PC-3 (cell line): ENCODE measurements around the gene PRSS8. TPM values are rescaled to one million over a fixed set of nuclear protein-coding genes. Genes with fewer than 3 reads are reported as not detected.

Source experiments
- ATAC-seq: fragments of 200-7000 bp; cut with Tn5 transposase; 2 replicates; pipeline ENCODE4 v1.9.1; 2020; ENCODE audit warnings: mild to moderate bottlenecking, moderate library complexity
- BruUV-seq: library from RNA; stranded (reverse); fragments of 400-500 nt; replicated peaks from 2 replicates; lab custom pipeline; 2021; lab: Mats Ljungman, UMichigan
- CTCF ChIA-PET: fragments of 300-600 bp; sonication (Branson Sonifier 250); formaldehyde crosslinking; loops from one replicate; lab custom pipeline; 2022; ENCODE audit warnings: antibody characterized with exemption; lab: Charles Lee
- POLR2A ChIA-PET: fragments of 300-600 bp; sonication (Branson Sonifier 250); formaldehyde crosslinking; loops from one replicate; lab custom pipeline; 2022; ENCODE audit warnings: antibody characterized with exemption; ENCODE audit not compliant: unreplicated experiment; lab: Charles Lee
- DNase-seq: peaks from one replicate; pipeline ENCODE4 v3.0.0-alpha.2; 2015
- H2AFZ ChIP-seq: fragments of 300-600 bp; sonication (generic); 2 replicates; pipeline ENCODE4 v1.6.0; 2016; ENCODE audit warnings: antibody characterized with exemption, low read length
- H3F3A ChIP-seq: fragments of 300-600 bp; sonication (generic); one replicate; pipeline ENCODE4 v1.6.0; 2017; ENCODE audit warnings: antibody characterized with exemption, low read length, control low read depth, mild to moderate bottlenecking; ENCODE audit not compliant: unreplicated experiment
- H3K27ac ChIP-seq: fragments of 300-600 bp; sonication (generic); 2 replicates; pipeline ENCODE4 v1.5.1; 2016; ENCODE audit warnings: mild to moderate bottlenecking, low read length
- H3K27me3 ChIP-seq: fragments of 300-600 bp; sonication (generic); 2 replicates; pipeline ENCODE4 v1.6.1; 2016; ENCODE audit warnings: low read length, mixed read lengths
- H3K36me3 ChIP-seq: fragments of 300-600 bp; sonication (generic); 2 replicates; pipeline ENCODE4 v1.6.1; 2016; ENCODE audit warnings: low read depth, mixed run types, low read length, mixed read lengths
- H3K4me1 ChIP-seq: fragments of 300-600 bp; sonication (generic); 2 replicates; pipeline ENCODE4 v1.5.1; 2016; ENCODE audit warnings: low read length; ENCODE audit not compliant: insufficient read depth
- H3K4me2 ChIP-seq: fragments of 300-600 bp; sonication (generic); 2 replicates; pipeline ENCODE4 v1.6.0; 2016; ENCODE audit warnings: low read length
- H3K4me3 ChIP-seq: fragments of 300-600 bp; sonication (generic); 2 replicates; pipeline ENCODE4 v1.5.1; 2016; ENCODE audit warnings: mild to moderate bottlenecking, low read length, mixed read lengths
- H3K79me2 ChIP-seq: fragments of 300-600 bp; sonication (generic); 2 replicates; pipeline ENCODE4 v1.6.1; 2017; ENCODE audit warnings: low read length, mixed read lengths
- H3K9ac ChIP-seq: fragments of 300-600 bp; sonication (generic); 2 replicates; pipeline ENCODE4 v1.6.0; 2016; ENCODE audit warnings: mild to moderate bottlenecking, low read length
- H3K9me2 ChIP-seq: fragments of 300-600 bp; sonication (generic); replicated peaks from 2 replicates; pipeline ENCODE4 v1.6.1; 2016; ENCODE audit warnings: mixed run types, low read length, mixed read lengths
- H3K9me3 ChIP-seq: fragments of 300-600 bp; sonication (generic); 2 replicates; pipeline ENCODE4 v1.6.1; 2016; ENCODE audit warnings: low read length, mixed read lengths
- H4K20me1 ChIP-seq: fragments of 300-600 bp; sonication (generic); 2 replicates; pipeline ENCODE4 v1.6.1; 2016; ENCODE audit warnings: low read length, mixed read lengths
- CTCF ChIP-seq: fragments of 300-600 bp; sonication (generic); conservative IDR thresholded peaks from 2 replicates; pipeline ENCODE4 v1.5.1; 2017; ENCODE audit warnings: antibody characterized with exemption, low read depth, mild to moderate bottlenecking, low read length
- EZH2 ChIP-seq: fragments of 300-600 bp; sonication (generic); IDR thresholded peaks from one replicate; pipeline ENCODE4 v1.6.1; 2017; ENCODE audit warnings: antibody characterized with exemption, mild to moderate bottlenecking, low read length; ENCODE audit not compliant: unreplicated experiment
- EZH2phosphoT487 ChIP-seq: fragments of 300-600 bp; sonication (generic); IDR thresholded peaks from 2 replicates; pipeline ENCODE4 v1.6.1; 2018; ENCODE audit warnings: mild to moderate bottlenecking, antibody characterized with exemption, low read length, borderline replicate concordance
- intact Hi-C: fragments of 100-400 bp; cut with micrococcal nuclease; formaldehyde crosslinking; loops from 2 replicates; pipeline ENCODE4 v1.9.0; 2023
- total RNA-seq: library from RNA; depleted of rRNA; stranded (reverse); fragments of >200 nt; gene quantifications from 2 replicates; pipeline ENCODE4 v1.2.3, GENCODE V29; 2014

The PRSS8 gene
- total RNA-seq, 1 experiment from 2014 or later: 23.4 TPM

- H3K4me3 ChIP-seq: no peak overlapping the region
- DNase-seq (peak; percentile 46), ATAC-seq (peak; percentile 79)
- no peaks in the 10 kb centered on the region for H3K79me2 ChIP-seq
- H3K9me3 ChIP-seq: no peaks in the 10 kb centered on the region
- peak overlapping the region; percentile 72 for H3K27ac ChIP-seq
- no TSS peak for BruUV-seq
- H3F3A ChIP-seq: no peaks in the 10 kb centered on the region
- CTCF ChIA-PET: interaction anchor here (0.6 kb wide), 1 partner anchor 36 kb away, joined by 3 read pairs; no protein-coding TSS in a partner anchor
- no peaks in the 10 kb centered on the region for H3K27me3 ChIP-seq
- no peak overlapping the region for H2AFZ ChIP-seq
- peak overlapping the region; percentile 28; the same call in 1 of the 2 replicates for H3K9ac ChIP-seq
- POLR2A ChIA-PET: interaction anchor here (1.0 kb wide), 1 partner anchor 11 kb away, joined by 3 read pairs; the partner anchor contains the start of gene KAT8
- no peak overlapping the region for H3K4me2 ChIP-seq
- intact Hi-C loops: no loop called here
- H3K36me3 ChIP-seq: no peaks in the 10 kb centered on the region; the same call in 1 of the 2 replicates
- TF ChIP-seq CTCF: no peak
- TF ChIP-seq EZH2: no peak
- TF ChIP-seq EZH2phosphoT487: no peak
- no peaks in the 10 kb centered on the region for H4K20me1 ChIP-seq
- no peaks in the 10 kb centered on the region for H3K9me2 ChIP-seq
- peaks cover 24% of the 10 kb centered on the region for H3K4me1 ChIP-seq
Observed at GRCh38 chr16:31128711-31129567, 6.6 kb downstream of the PRSS8 start.

- H3K36me3 ChIP-seq: no peaks in the 10 kb centered on the region; the same call in 1 of the 2 replicates
- ATAC-seq (no peak), DNase-seq (no peak)
- no peak overlapping the region for H3K4me3 ChIP-seq
- H3K9me3 ChIP-seq: no peaks in the 10 kb centered on the region
- intact Hi-C loops: no loop called here
- no peaks in the 10 kb centered on the region for H3K79me2 ChIP-seq
- H2AFZ ChIP-seq: no peak overlapping the region
- H3K9ac ChIP-seq: no peak overlapping the region
- H3F3A ChIP-seq: no peaks in the 10 kb centered on the region
- H4K20me1 ChIP-seq: no peaks in the 10 kb centered on the region
- H3K4me1 ChIP-seq: peaks cover 24% of the 10 kb centered on the region
- BruUV-seq: no TSS peak
- no peaks in the 10 kb centered on the region for H3K9me2 ChIP-seq
- ChIA-PET POLR2A (no interaction called here), CTCF (no interaction called here)
- H3K27ac ChIP-seq: no peak overlapping the region
- no peak for TF ChIP-seq EZH2
- no peak for TF ChIP-seq EZH2phosphoT487
- TF ChIP-seq CTCF: no peak
- no peaks in the 10 kb centered on the region for H3K27me3 ChIP-seq
- no peak overlapping the region for H3K4me2 ChIP-seq
Observed at GRCh38 chr16:31127182-31127581, 8.3 kb downstream of the PRSS8 start.

- ChIA-PET CTCF (no interaction called here), POLR2A (no interaction called here)
- Histone ChIP-seq H3K79me2 (no peaks in the 10 kb centered on the region), H3K9me3 (no peaks in the 10 kb centered on the region), H3K4me1 (peaks cover 18% of the 10 kb centered on the region), H3K9ac (no peak overlapping the region), H3K36me3 (0 out of 2 replicates have a peak, but pooled peaks cover under 1% of the 10 kb centered on the region), H3K27ac (no peak overlapping the region), H3K9me2 (no peaks in the 10 kb centered on the region), H3F3A (no peaks in the 10 kb centered on the region), H3K27me3 (no peaks in the 10 kb centered on the region), H3K4me3 (no peak overlapping the region), H3K4me2 (no peak overlapping the region), H2AFZ (no peak overlapping the region), H4K20me1 (no peaks in the 10 kb centered on the region)
- TF ChIP-seq CTCF: no peak
- TF ChIP-seq EZH2: no peak
- TF ChIP-seq EZH2phosphoT487: no peak
- DNase-seq (no peak), ATAC-seq (no peak)
- BruUV-seq: no TSS peak
- intact Hi-C loops: no loop called here
Observed at GRCh38 chr16:31125844-31126243, 9.7 kb downstream of the PRSS8 start.
